ENCODE results near the gene SLC25A29. TPM values are rescaled to one million over a fixed set of nuclear protein-coding genes. Genes with fewer than 3 reads are reported as not detected.

SLC25A29 gene
- total and polyA plus RNA-seq, 2 of the 13 experiments (the other 11 are each of a cell fraction or from before 2014, with no cell fraction given) = 12.2 to 17.2 TPM

DNA sequence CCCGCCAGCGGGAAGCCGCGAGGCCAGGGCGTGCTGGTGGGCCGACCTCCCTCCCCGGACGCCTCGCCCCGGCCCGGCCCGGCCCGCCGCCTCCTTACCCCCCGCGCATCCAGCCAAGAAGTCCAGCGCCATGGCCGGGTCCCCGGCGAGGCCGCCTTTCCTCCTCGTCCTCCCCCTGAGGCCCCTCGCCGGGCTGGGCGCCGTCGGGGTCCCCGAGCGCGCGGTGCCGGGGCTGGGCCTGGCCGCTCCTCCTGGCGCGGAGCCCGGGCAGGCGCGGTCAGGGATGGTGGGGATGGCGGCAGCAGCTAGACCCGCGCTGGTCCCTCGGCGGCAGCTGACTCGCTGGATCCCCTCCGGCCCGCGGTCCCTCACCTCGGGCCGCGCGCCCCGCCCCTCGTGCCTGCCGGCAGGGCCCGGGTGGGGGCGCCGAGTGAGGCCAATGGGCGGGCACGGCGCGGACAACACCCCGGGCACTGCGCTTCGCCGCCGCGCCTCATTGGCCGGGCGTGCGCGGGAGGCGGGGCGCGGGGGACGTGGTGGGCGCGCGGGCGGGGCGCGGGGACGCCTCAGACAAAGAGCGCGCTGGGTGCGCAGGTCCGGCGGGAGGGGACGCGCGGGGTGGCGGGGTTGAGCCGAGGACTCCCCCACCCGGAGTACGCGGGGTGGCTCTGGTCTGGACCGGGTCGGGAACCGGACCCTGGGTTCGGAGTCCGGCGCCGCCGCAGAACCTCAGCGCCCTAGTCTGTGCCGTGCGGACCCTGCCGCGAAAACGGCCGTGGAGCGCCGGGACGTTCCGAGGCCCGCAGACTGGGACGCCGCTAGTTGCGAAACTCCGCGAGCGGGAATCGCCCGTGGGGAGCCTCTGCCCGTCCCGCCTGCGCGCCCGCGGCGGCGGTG, at the start of gene SLC25A29 (continued):
- TF ChIP-seq ZNF569 (CRISPR knock-in tag; IDR thresholded peaks at IDR 0.05; ENCODE audit: borderline replicate concordance) (no peak), MIER2 (CRISPR knock-in tag; IDR thresholded peaks at IDR 0.05) (no peak), ZBTB8A (CRISPR knock-in tag; IDR thresholded peaks at IDR 0.05; ENCODE audit: borderline replicate concordance, low read depth) (no peak), HNRNPK (IDR thresholded peaks at IDR 0.05; ENCODE audit: low read depth, low read length, poor library complexity, severe bottlenecking) (no peak), HNRNPL (IDR thresholded peaks at IDR 0.05; ENCODE audit: low read depth, low read length) (no peak), ZNF484 (CRISPR knock-in tag; IDR thresholded peaks at IDR 0.05; ENCODE audit: borderline replicate concordance, low read depth) (no peak), POLR2A (IDR thresholded peaks at IDR 0.05; ENCODE audit: insufficient read depth in 1 of 2, low read depth in 2 of 2, low read length in 2 of 2) (peak; percentile 28 to 82; a peak in 3 of 4 replicates), SNAPC2 (CRISPR knock-in tag; IDR thresholded peaks at IDR 0.05) (no peak), ERF (CRISPR knock-in tag; IDR thresholded peaks at IDR 0.05) (no peak), NAIF1 (CRISPR knock-in tag; IDR thresholded peaks at IDR 0.05; ENCODE audit: borderline replicate concordance) (no peak), EED (CRISPR knock-in tag; IDR thresholded peaks at IDR 0.05) (no peak), RORA (CRISPR knock-in tag; IDR thresholded peaks at IDR 0.05) (no peak), MXD3 (CRISPR knock-in tag; IDR thresholded peaks at IDR 0.05) (no peak; the same call in 1 of the 2 replicates), KLF9 (CRISPR knock-in tag; IDR thresholded peaks at IDR 0.05; ENCODE audit: low read depth) (no peak), KMT2B (CRISPR knock-in tag; IDR thresholded peaks at IDR 0.05) (0 out of 2 replicates have a peak, but pooled peaks have one; percentile 23), HNF1B (CRISPR knock-in tag; IDR thresholded peaks at IDR 0.05) (no peak), NCOA2 (CRISPR knock-in tag; IDR thresholded peaks at IDR 0.05) (no peak; the same call in 1 of the 2 replicates), ZNF891 (CRISPR knock-in tag; IDR thresholded peaks at IDR 0.05) (no peak), ARNTL (CRISPR knock-in tag; IDR thresholded peaks at IDR 0.05) (no peak), FOXK1 (CRISPR knock-in tag; IDR thresholded peaks at IDR 0.05; ENCODE audit: borderline replicate concordance, low read depth) (no peak)
- TF ChIP-seq, protein P1, sequence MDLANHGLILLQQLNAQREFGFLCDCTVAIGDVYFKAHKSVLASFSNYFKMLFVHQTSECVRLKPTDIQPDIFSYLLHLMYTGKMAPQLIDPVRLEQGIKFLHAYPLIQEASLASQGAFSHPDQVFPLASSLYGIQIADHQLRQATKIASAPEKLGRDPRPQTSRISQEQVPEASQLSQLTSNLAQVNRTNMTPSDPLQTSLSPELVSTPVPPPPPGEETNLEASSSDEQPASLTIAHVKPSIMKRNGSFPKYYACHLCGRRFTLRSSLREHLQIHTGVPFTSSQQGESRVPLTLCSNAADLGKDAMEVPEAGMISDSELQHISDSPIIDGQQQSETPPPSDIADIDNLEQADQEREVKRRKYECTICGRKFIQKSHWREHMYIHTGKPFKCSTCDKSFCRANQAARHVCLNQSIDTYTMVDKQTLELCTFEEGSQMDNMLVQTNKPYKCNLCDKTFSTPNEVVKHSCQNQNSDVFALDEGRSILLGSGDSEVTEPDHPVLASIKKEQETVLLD (CRISPR knock-in tag; IDR thresholded peaks at IDR 0.05; ENCODE audit: low read depth) = peak; percentile 41; the same call in 1 of the 2 replicates
- TF ChIP-seq, protein P2, sequence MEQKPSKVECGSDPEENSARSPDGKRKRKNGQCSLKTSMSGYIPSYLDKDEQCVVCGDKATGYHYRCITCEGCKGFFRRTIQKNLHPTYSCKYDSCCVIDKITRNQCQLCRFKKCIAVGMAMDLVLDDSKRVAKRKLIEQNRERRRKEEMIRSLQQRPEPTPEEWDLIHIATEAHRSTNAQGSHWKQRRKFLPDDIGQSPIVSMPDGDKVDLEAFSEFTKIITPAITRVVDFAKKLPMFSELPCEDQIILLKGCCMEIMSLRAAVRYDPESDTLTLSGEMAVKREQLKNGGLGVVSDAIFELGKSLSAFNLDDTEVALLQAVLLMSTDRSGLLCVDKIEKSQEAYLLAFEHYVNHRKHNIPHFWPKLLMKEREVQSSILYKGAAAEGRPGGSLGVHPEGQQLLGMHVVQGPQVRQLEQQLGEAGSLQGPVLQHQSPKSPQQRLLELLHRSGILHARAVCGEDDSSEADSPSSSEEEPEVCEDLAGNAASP (CRISPR knock-in tag; IDR thresholded peaks at IDR 0.05; ENCODE audit: borderline replicate concordance) = no peak
- TF ChIP-seq, protein P3, sequence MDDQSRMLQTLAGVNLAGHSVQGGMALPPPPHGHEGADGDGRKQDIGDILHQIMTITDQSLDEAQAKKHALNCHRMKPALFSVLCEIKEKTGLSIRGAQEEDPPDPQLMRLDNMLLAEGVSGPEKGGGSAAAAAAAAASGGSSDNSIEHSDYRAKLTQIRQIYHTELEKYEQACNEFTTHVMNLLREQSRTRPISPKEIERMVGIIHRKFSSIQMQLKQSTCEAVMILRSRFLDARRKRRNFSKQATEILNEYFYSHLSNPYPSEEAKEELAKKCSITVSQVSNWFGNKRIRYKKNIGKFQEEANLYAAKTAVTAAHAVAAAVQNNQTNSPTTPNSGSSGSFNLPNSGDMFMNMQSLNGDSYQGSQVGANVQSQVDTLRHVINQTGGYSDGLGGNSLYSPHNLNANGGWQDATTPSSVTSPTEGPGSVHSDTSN (CRISPR knock-in tag; IDR thresholded peaks at IDR 0.05; ENCODE audit: borderline replicate concordance) = no peak
